Upper lobe of left lung (tissue), 4 donors: ENCODE measurements around the gene SEL1L.
A peak's percentile ranks its signal among the peaks of the same experiment; 100 is the strongest.

Experiments used
- POLR2AphosphoS5 ChIP-seq, 2 donors: sonication (generic); formaldehyde crosslinking; IDR thresholded peaks; one replicate each; pipeline ENCODE4 v1.5.1; 2017; ENCODE audit warnings: antibody characterized with exemption in 2 of 2
- TF ChIP-seq, protein P1 (sequence below), 6 experiments: fragments of 450-650 bp in 4 of 6; fragments of 200-600 bp in 2 of 6; sonication (generic) in 2 of 6; IDR thresholded peaks; one replicate each; pipeline ENCODE4 v1.5.1; 2016 to 2019; ENCODE audit warnings: antibody characterized with exemption in 6 of 6

DNA sequence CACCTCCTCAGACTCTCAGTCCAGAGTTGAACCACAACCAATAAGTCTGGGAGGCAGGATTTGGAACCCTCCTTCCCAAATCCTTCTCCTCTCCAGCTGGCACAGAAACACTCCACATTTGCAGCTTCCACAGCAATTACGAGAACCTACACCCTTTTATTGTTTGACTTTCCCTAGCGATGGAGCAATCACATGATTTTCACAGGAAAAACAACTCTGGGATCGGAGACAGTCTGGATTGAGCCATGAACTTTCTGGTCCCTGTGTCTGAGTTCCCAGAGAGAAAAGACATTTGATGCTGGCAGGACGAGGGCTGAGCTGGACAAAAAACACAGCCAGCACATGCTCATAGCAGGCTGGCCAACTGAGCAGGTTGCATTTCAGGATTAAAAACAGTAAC, 84.5 kb downstream of the SEL1L start:
- TF ChIP-seq, protein P1, sequence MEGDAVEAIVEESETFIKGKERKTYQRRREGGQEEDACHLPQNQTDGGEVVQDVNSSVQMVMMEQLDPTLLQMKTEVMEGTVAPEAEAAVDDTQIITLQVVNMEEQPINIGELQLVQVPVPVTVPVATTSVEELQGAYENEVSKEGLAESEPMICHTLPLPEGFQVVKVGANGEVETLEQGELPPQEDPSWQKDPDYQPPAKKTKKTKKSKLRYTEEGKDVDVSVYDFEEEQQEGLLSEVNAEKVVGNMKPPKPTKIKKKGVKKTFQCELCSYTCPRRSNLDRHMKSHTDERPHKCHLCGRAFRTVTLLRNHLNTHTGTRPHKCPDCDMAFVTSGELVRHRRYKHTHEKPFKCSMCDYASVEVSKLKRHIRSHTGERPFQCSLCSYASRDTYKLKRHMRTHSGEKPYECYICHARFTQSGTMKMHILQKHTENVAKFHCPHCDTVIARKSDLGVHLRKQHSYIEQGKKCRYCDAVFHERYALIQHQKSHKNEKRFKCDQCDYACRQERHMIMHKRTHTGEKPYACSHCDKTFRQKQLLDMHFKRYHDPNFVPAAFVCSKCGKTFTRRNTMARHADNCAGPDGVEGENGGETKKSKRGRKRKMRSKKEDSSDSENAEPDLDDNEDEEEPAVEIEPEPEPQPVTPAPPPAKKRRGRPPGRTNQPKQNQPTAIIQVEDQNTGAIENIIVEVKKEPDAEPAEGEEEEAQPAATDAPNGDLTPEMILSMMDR (IDR thresholded peaks at IDR 0.05) = no peak
- TF ChIP-seq POLR2AphosphoS5 (IDR thresholded peaks at IDR 0.05) = peak in 1 of 2 donors; percentile 6
